GM19240 (cell line): Measurements from ENCODE around the gene CAP1.
A peak's percentile ranks its signal among the peaks of the same experiment; 100 is the strongest.

Experiments
- DNase-seq: peaks from one replicate; pipeline ENCODE4 v3.0.0; 2011; ENCODE audit warnings: low spot score; ENCODE audit not compliant: insufficient read length

Gene CAP1

DNA sequence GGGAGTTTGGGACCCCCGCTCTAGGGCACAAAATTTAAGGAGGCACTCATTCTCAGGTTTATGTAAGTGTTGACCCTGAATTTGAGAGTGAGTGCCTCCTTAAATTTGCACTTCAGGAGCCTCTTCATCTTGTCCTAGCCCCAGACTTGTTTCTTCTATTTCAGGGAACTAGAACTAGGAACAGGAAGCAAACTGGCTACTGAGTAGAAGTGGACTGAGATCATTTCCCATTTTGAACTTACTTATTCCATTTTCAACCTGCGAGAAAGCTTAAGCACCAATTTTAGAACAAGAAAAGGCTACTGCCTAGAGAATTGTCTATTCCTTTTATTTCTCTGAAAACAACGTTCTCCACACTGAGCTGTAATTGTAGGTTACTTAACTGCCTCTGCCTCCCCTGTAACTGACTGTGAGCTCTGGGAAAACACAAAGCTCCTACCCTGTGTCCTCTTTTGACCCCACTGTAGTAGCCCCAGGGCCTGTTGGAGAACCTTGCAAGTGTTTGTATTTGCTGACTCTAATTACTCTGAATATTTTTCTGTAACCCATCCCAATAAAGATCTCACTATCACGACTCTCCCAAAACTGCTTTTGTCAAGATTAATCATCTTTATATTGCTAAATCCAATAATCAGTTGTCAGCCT, 54.1 kb downstream of the CAP1 start:
- DNase-seq, result no peak

DNA sequence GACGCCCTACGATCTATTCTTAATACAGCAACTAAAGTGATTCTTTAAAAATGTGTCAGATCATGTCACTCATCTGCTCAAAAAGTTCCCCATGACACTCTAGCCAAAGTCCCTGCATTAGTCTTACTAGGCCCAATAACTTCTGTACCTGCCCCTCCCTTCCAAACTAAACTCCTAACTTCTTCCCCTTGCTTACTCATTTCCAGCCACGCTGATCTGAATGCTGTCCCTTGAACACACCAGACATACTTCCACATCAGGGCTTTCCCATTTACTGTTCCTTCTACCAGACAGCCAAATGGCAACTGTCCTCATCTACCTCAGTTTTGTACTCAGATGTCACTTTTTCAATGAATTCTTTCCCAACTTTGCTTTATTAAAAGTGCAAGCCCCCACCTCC, 55.3 kb downstream of the CAP1 start:
- DNase-seq, result no peak

DNA sequence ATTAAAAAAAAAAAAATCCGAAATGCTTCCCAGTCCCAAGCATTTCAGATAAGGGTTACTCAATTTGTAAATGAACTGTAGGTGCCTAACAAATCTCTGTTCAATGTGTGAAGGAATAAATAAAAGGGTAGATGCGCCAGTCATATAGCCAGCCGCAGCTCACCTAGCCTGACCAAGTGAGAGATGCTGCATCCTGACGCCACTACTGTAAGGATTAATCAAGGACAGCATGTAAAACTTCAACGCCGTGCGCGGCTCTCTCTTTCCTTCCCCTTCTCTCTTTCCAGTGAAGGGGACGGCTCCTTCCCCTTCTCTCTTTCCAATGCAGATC, 56.1 kb downstream of the CAP1 start:
- no peak for DNase-seq

DNA sequence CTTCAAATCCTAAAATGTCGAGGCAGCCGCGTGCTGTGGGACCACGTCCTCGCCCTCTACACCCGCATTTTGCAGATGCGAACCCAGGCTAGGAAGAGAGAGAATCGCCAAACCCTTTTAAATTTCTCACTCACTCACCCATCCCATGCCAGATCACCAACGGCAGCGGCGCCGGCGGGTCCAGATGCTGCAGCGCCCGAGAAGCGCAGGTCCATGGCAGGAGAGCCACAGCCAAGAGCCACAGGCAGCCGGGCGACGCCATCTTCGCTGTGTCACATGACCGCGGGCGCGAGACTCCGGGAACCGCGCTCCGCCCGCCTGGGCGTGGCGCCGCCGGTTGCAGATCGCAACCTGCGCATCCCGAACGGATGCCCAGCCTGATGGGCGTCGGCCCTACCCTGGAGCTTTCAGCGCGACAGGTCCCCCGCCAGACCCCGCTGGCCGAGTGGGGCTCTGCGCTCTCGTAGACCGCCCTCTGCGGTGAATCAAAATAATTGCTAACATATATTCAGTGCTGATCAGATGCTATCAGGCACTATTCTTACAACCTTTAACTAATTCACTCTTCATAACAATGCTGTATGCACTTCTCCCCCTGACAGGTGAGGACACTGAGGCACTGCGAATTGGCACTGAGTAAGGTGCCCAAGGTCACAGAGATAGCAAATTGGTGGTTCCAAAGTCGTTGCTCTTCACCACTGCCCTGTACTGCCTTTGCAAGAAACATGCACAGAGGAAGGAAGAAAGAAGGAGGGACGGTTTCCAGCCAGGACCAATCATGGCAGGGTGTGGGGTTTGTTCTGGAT, 56.7 kb downstream of the CAP1 start, which contains the start of gene PPT1:
Gene PPT1, minus strand, starts transcription at position 276 of the 806 bp plus-strand sequence. Its CDS starts 14 bp downstream, at position 262.
- peak; percentile 51 for DNase-seq

DNA sequence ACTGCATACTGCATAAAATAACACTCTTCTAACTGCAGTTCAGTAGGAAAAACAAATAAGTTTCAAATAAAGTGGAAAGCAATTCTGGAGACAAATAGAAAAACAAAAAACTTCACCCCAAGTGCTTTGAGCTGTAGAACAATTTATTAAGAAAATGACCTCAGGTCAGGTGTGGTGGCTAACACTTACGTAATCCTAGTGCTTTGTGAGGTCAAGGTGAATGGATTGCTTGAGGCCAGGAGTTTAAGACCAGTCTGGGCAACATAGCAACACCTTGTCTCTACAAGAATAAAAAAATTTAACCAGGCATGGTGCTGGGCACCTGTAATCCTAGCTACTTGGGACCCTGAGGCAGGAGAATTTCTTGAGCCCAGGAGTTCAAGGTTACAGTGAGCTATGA, 61.5 kb downstream of the CAP1 start:
- no peak for DNase-seq

DNA sequence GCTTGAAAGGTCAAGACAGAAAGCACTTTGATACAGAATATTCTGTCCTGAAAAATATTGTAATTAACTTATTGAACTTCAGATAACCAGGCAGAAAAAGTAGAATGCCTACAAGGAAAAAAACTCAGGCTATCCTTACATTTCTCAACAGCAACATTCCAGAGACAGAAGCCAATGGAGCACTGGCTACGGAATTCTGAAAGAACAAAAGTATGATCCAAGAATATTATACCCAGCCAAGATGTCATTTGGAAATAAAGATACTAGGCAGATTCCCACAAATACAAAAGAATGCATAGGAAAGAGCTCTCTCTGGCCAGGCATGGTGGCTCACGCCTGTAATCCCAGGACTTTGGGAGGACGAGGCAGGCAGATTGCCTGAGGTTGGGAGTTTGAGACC, 62.4 kb downstream of the CAP1 start:
- DNase-seq, result no peak

DNA sequence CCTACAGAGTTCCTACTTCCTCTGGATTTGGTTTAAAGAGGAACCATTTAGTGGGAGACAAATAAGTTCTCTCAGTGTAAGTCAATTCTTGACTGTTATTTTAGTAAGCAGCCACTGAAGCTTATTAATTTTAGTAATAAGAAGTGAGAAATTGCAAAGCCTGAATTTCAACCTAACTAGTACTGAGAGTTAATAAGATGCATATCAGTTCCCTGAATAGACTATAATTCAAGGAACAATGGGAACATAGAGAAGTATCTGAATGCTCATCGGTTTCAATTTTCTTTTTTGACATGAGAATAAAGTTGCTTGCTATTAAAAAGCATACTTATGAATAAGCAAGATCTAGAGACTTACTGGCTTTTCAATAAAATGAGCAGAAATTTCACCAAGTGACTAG, 64.5 kb downstream of the CAP1 start:
- DNase-seq, result no peak

DNA sequence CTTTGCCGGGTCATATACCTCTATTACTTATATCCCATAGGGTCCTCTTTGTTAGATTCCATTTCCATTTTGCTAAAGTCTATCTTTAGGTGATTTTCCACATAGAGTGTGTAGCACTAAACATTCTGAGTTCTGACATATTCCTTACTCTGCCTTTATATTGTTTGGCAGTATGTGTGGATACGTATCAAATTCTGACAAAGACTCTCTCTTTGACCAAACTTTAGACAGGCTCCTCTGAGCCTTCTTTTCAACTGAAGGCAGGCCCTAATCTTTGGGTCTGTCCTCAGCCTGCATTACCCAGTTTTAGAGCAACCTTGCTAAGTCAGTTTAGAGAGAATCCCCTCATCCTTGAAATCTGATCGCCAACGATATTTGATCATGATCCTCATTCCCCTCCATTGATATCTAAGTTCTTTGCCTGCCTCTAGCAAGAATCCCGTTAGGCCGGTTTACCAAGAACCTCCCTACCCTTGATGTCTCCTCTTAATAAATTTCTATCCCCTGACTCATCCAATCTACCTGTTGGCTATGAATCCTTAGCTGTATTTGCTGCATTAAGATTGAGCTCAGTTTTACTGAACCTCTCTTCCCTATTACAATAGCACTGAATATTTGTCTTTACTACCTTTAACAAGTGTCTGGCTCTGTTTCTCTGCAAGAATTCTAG, 66.9 kb downstream of the CAP1 start:
- DNase-seq, result no peak

DNA sequence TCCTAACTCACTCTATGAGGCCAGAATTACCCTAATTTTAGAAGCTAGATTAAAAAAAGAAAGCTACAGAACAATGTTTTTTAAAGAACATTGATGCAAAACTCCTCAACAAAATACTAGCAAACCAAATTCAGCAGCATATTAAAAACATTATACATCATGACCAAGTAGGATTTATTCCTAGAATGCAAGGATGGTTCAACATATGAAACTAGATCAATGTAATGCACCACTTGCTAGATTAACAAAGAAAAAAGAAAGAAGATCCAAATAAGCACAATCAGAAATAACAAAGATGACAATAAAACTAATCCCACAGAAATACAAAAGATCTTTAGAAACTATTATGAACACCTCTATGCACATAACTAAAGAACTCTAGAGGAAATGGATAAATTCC, 69.9 kb downstream of the CAP1 start:
- DNase-seq, result no peak

DNA sequence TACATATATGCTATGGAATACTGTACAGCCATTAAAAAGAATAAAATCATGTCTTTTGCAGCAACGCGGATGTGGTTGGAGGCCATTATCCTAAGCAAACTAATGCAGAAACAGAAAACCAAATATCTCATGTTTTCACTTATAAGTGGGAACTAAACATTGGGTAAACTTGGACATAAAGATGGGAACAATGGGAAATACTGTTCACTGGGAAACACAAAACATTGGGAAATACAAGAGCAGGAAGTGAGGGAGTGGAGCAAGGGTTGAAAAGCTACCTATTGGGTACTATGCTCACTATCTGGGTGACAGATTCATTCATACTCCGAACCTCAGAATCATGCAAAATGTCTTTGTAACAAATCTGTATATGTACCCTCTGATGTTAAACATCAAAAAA, 73.9 kb downstream of the CAP1 start:
- no peak for DNase-seq

DNA sequence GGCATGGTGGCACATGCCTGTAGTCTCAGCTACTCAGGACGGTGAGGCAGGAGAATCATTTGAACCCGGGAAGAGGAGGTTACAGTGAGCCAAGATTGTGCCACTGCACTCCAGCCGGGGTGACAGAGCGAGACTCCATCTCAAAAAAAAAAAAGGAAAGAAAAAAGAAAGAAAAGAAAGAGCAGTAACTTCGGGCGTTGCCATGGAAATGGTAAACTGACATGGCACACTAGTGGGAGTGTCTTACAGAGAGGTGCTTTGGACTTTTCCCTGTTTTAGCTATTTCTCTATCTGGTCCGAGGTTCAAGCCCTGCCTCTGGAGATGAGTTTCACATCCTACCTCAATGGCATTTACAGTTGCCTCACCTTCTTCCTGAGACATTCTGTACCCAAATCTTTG, 79.6 kb downstream of the CAP1 start:
- no peak for DNase-seq
